Activated CD8-positive, alpha-beta T cell treated with anti-CD3 and anti-CD28 coated beads for 36 hours (primary cell): ENCODE results near the gene RPRML. TPM values are rescaled to one million over a fixed set of nuclear protein-coding genes. Genes with fewer than 3 reads are reported as not detected.
A peak's percentile ranks its signal among the peaks of the same experiment; 100 is the strongest.
"Not testable (repeated sequence)": the region's sequence is repeated elsewhere in the genome, so short reads cannot be mapped to it uniquely, and the experiment has no call there.

ENCODE experiments used
- ATAC-seq: fragments of 200-7000 bp; cut with Tn5 transposase; one replicate; pipeline ENCODE4 v1.10.0; 2021; ENCODE audit warnings: mild to moderate bottlenecking, moderate library complexity
- CTCF ChIA-PET: fragments of 350-600 bp; sonication (Branson Sonifier 250); formaldehyde crosslinking; loops from one replicate; lab custom pipeline; 2021; ENCODE audit warnings: antibody characterized with exemption; lab: Charles Lee
- POLR2A ChIA-PET: fragments of 350-600 bp; sonication (Branson Sonifier 250); formaldehyde crosslinking; loops from one replicate; lab custom pipeline; 2021; ENCODE audit warnings: antibody characterized with exemption; lab: Charles Lee
- DNase-seq: peaks from one replicate; pipeline ENCODE4 v3.0.0-alpha.2; 2020
- H3K27ac Mint-ChIP-seq: one replicate; pipeline ENCODE4 v1.8.0; 2021; ENCODE audit warnings: mild to moderate bottlenecking, mixed read lengths
- H3K27me3 Mint-ChIP-seq: one replicate; pipeline ENCODE4 v1.8.0; 2021; ENCODE audit warnings: mixed read lengths
- H3K36me3 Mint-ChIP-seq: one replicate; pipeline ENCODE4 v1.8.0; 2021; ENCODE audit warnings: low read depth, mixed read lengths
- H3K4me1 Mint-ChIP-seq: one replicate; pipeline ENCODE4 v1.8.0; 2021; ENCODE audit warnings: low read depth, mixed read lengths
- H3K4me3 Mint-ChIP-seq: one replicate; pipeline ENCODE4 v1.8.0; 2021; ENCODE audit warnings: mild to moderate bottlenecking, moderate library complexity, mixed read lengths
- H3K9me3 Mint-ChIP-seq: one replicate; pipeline ENCODE4 v1.8.0; 2021; ENCODE audit warnings: mixed read lengths
- CTCF ChIP-seq: fragments of 200-600 bp; IDR thresholded peaks from one replicate; pipeline ENCODE4 v1.8.0; 2022; ENCODE audit warnings: antibody characterized with exemption, mild to moderate bottlenecking
- intact Hi-C: fragments of 100-400 bp; cut with micrococcal nuclease; formaldehyde crosslinking; loops from one replicate; pipeline ENCODE4 v1.10.0; 2022
- total RNA-seq, 2 experiments: library from RNA; stranded (reverse); gene quantifications; one replicate each; pipeline ENCODE4 v1.2.3, GENCODE V29; 2021

RPRML gene
- total RNA-seq, 2 experiments from 2014 or later: not detected

- CTCF ChIA-PET: interaction anchor here (0.7 to 6.6 kb wide), 2 partner anchors 21 to 37 kb away, joined by 3 to 38 read pairs; no protein-coding TSS in a partner anchor
Observed at GRCh38 chr17:46962374-46962790, 16.7 kb downstream of the RPRML start.

DNA sequence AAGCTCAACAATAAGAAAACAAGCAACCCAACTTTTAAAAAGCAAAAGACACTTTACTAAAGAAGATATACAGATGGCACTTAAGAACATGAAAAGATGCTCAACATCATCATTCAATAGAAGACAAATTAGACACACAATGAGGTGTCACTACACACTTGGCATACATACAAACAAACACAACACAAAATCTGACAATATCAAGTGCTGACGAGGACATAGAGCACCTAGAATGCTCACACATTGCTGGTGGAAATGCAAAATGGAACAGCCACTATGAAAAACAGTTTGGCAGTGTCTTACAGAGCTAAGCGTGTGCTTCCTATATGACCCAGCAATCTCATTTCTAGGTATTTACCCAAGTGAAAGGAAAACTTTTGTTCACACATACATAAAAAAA, 18.9 kb downstream of the RPRML start:
- no peaks in the 10 kb centered on the region for H3K27me3 Mint-ChIP-seq
- peaks cover 2% of the 10 kb centered on the region for H3K9me3 Mint-ChIP-seq
- CTCF ChIA-PET: interaction anchor here (1.3 to 6.6 kb wide), 3 partner anchors 14 to 118 kb away, joined by 3 to 38 read pairs (median 4); no protein-coding TSS in a partner anchor
- peaks cover 10% of the 10 kb centered on the region for H3K36me3 Mint-ChIP-seq
- no peak for TF ChIP-seq CTCF
- peaks cover 5% of the 10 kb centered on the region for H3K4me1 Mint-ChIP-seq
- DNase-seq (no peak), ATAC-seq (no peak)
- no peak overlapping the region for H3K27ac Mint-ChIP-seq
- intact Hi-C loops: no loop called here
- POLR2A ChIA-PET: interaction anchor here (1.0 to 1.5 kb wide), 2 partner anchors 8 to 70 kb away, joined by 3 read pairs; no protein-coding TSS in a partner anchor
- H3K4me3 Mint-ChIP-seq: no peak overlapping the region

More at GRCh38 chr17:46962374-46962790, 16.7 kb downstream of the RPRML start:
- H3K27ac Mint-ChIP-seq: no peak overlapping the region
- DNase-seq (no peak), ATAC-seq (peak; percentile 55)
- peaks cover 4% of the 10 kb centered on the region for H3K36me3 Mint-ChIP-seq
- POLR2A ChIA-PET: no interaction called here
- H3K4me1 Mint-ChIP-seq: peaks cover 5% of the 10 kb centered on the region
- TF ChIP-seq CTCF: no peak
- no peak overlapping the region for H3K4me3 Mint-ChIP-seq
- H3K27me3 Mint-ChIP-seq: no peaks in the 10 kb centered on the region
- peaks cover 2% of the 10 kb centered on the region for H3K9me3 Mint-ChIP-seq
- intact Hi-C loops: no loop called here

DNA sequence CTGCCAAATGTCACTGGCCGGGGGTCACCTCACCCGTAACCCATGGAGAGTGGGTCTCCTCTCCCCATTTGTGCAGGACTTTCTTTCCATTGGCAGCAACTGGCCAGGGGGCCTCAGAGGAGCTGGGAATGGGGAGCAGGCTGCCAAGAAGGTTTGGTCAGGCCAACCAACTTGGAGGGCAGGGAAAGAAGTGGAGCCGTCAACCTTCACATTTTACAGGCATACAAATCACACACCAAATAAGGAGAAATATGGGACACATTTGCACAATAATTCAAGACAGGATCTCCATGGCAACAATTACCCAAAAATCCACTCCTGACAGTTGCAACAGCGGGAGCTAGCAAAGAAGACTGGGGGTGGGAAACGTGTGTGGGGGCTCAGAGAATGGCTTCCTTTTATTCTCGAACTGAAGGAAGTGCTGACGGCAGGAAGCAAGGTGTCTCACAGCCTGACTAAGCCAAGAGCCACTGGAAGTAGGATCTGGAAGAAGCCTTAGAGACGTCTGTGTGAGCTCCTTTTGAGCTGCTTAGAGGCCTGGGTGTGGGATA, 20.9 kb downstream of the RPRML start:
- H3K27ac Mint-ChIP-seq: no peak overlapping the region
- no peak for ATAC-seq
- ChIA-PET CTCF (interaction anchor here (6.6 kb wide), 1 partner anchor 16 kb away, joined by 38 read pairs; no protein-coding TSS in a partner anchor), POLR2A (no interaction called here)
- peaks cover 10% of the 10 kb centered on the region for H3K36me3 Mint-ChIP-seq
- no peak for TF ChIP-seq CTCF
- H3K4me3 Mint-ChIP-seq: no peak overlapping the region
- DNase-seq: no peak
- intact Hi-C loops: no loop called here
- H3K4me1 Mint-ChIP-seq: peaks cover 5% of the 10 kb centered on the region
- H3K27me3 Mint-ChIP-seq: peaks cover 1% of the 10 kb centered on the region
- peaks cover 2% of the 10 kb centered on the region for H3K9me3 Mint-ChIP-seq

GRCh38 chr17:46953191-46953590, 25.9 kb downstream of the RPRML start:
- H3K9me3 Mint-ChIP-seq, ATAC-seq, H3K4me1 Mint-ChIP-seq, H3K36me3 Mint-ChIP-seq, H3K4me3 Mint-ChIP-seq, intact Hi-C loops, H3K27me3 Mint-ChIP-seq, DNase-seq, H3K27ac Mint-ChIP-seq, POLR2A ChIA-PET: not testable (repeated sequence)
- CTCF ChIA-PET: interaction anchor here (3.4 kb wide), 1 partner anchor 10 kb away, joined by 13 read pairs; no protein-coding TSS in a partner anchor

DNA sequence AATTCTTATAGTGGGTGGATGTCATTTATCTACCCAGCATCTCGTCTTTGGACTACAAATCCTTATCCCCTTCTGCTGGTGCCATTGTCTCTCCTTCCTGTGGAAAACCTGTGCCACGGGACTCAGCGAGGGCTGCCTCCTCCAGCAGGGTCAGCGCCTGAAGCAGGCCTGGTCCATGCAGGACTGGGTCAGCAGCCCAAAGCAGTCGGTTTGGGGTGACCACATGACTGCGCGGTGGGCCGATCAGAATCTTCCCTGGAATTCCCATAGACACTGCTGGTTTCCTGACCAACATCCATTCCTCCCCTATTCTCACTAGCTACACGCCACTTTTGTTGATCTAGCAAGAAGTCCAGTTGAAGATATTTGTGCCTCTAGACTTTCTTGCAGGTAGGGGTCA, 26.9 kb downstream of the RPRML start:
- no peak overlapping the region for H3K4me3 Mint-ChIP-seq
- no peaks in the 10 kb centered on the region for H3K9me3 Mint-ChIP-seq
- no peaks in the 10 kb centered on the region for H3K4me1 Mint-ChIP-seq
- ChIA-PET POLR2A (no interaction called here), CTCF (interaction anchor here (1.2 to 3.4 kb wide), 2 partner anchors 9 to 51 kb away, joined by 3 to 13 read pairs; no protein-coding TSS in a partner anchor)
- no peak overlapping the region for H3K27ac Mint-ChIP-seq
- H3K36me3 Mint-ChIP-seq: peaks cover 5% of the 10 kb centered on the region
- H3K27me3 Mint-ChIP-seq: peaks cover 1% of the 10 kb centered on the region
- no peak for ATAC-seq
- intact Hi-C loops: no loop called here
- TF ChIP-seq CTCF: no peak
- no peak for DNase-seq
